Measurements from ENCODE around the gene MARVELD1.

The MARVELD1 gene

GRCh38 chr10:97689559-97690020 lies 23.9 kb upstream of the MARVELD1 start:
- in situ Hi-C loops (cut with MboI; ENCODE audit: low sequenced_read_pairs), result loop anchor here (10.0 kb wide), 1 partner anchor 1285 kb away; no protein-coding TSS in a partner anchor

- in situ Hi-C loops (cut with MboI; ENCODE audit: low sequenced_read_pairs), result loop anchor here (10.0 kb wide), 1 partner anchor 1285 kb away; no protein-coding TSS in a partner anchor
These were observed 23.4 kb upstream of the MARVELD1 start for GRCh38 chr10:97690133-97690532.

GRCh38 chr10:97698072-97698655 lies 15.4 kb upstream of the MARVELD1 start:
- in situ Hi-C loops (cut with MboI; ENCODE audit: low sequenced_read_pairs), result loop anchor here (10.0 kb wide), 1 partner anchor 1293 kb away; no protein-coding TSS in a partner anchor

GRCh38 chr10:97701438-97702069 lies 12.0 kb upstream of the MARVELD1 start:
- in situ Hi-C loops (cut with MboI; ENCODE audit: low sequenced_read_pairs), result no loop called here

GRCh38 chr10:97703398-97704067 lies 10.0 kb upstream of the MARVELD1 start:
- in situ Hi-C loops (cut with MboI; ENCODE audit: low sequenced_read_pairs), result no loop called here

- in situ Hi-C loops (cut with MboI; ENCODE audit: low sequenced_read_pairs), result no loop called here
These were observed 9.2 kb upstream of the MARVELD1 start for GRCh38 chr10:97704341-97704740.

GRCh38 chr10:97705006-97705670 lies 8.4 kb upstream of the MARVELD1 start:
- in situ Hi-C loops (cut with MboI; ENCODE audit: low sequenced_read_pairs), result no loop called here

- in situ Hi-C loops (cut with MboI; ENCODE audit: low sequenced_read_pairs), result no loop called here
These were observed 6.2 kb upstream of the MARVELD1 start for GRCh38 chr10:97707134-97707861.

- in situ Hi-C loops (cut with MboI; ENCODE audit: low sequenced_read_pairs), result no loop called here
These were observed 5.4 kb upstream of the MARVELD1 start for GRCh38 chr10:97708167-97708566.

- in situ Hi-C loops (cut with MboI; ENCODE audit: low sequenced_read_pairs), result no loop called here
These were observed 4.3 kb upstream of the MARVELD1 start for GRCh38 chr10:97708976-97709946.

- in situ Hi-C loops (cut with MboI; ENCODE audit: low sequenced_read_pairs), result no loop called here
These were observed 1.6 kb upstream of the MARVELD1 start for GRCh38 chr10:97711640-97712572.

- in situ Hi-C loops (cut with MboI; ENCODE audit: low sequenced_read_pairs), result no loop called here
These were observed 383 bp downstream of the MARVELD1 start for GRCh38 chr10:97713826-97714400.

GRCh38 chr10:97714401-97715258 lies 1.1 kb downstream of the MARVELD1 start:
- in situ Hi-C loops (cut with MboI; ENCODE audit: low sequenced_read_pairs), result no loop called here

- in situ Hi-C loops (cut with MboI; ENCODE audit: low sequenced_read_pairs), result no loop called here
These were observed 1.8 kb downstream of the MARVELD1 start for GRCh38 chr10:97715259-97715874.

GRCh38 chr10:97717627-97718026 lies 4.1 kb downstream of the MARVELD1 start:
- in situ Hi-C loops (cut with MboI; ENCODE audit: low sequenced_read_pairs), result no loop called here

- in situ Hi-C loops (cut with MboI; ENCODE audit: low sequenced_read_pairs), result no loop called here
These were observed 4.6 kb downstream of the MARVELD1 start for GRCh38 chr10:97718178-97718577.

GRCh38 chr10:97718659-97719142 lies 5.2 kb downstream of the MARVELD1 start:
- in situ Hi-C loops (cut with MboI; ENCODE audit: low sequenced_read_pairs), result no loop called here

Measured in HL-60/S4 treated with phorbol 12-myristate 13-acetate at 8.2 ng/mL for 4 days and 3 days (cell line).